PC-9 (cell line): ENCODE measurements around the gene IL32. TPM values are rescaled to one million over a fixed set of nuclear protein-coding genes. Genes with fewer than 3 reads are reported as not detected.
A peak's percentile ranks its signal among the peaks of the same experiment; 100 is the strongest.

Experiments used
- BruUV-seq: library from RNA; stranded (reverse); fragments of 400-500 nt; replicated peaks from 2 replicates; lab custom pipeline; 2021; lab: Mats Ljungman, UMichigan
- CTCF ChIA-PET: fragments of 300-600 bp; sonication (Branson Sonifier 250); formaldehyde crosslinking; loops from one replicate; lab custom pipeline; 2022; ENCODE audit warnings: antibody characterized with exemption; lab: Charles Lee
- POLR2A ChIA-PET: fragments of 300-600 bp; sonication (Branson Sonifier 250); formaldehyde crosslinking; loops from one replicate; lab custom pipeline; 2022; ENCODE audit warnings: antibody characterized with exemption; ENCODE audit not compliant: unreplicated experiment; lab: Charles Lee
- DNase-seq, 2 experiments: peaks; one replicate each; pipeline versions ENCODE4 v3.0.0 to v3.0.0-alpha.2; 2015 to 2022; ENCODE audit warnings: mixed read lengths in 1 of 2
- H2AFZ ChIP-seq: fragments of 200-600 bp; sonication (generic); 2 replicates; pipeline ENCODE4 v1.8.1; 2017; ENCODE audit warnings: antibody characterized with exemption
- H3F3A ChIP-seq: fragments of 200-600 bp; sonication (generic); 2 replicates; pipeline ENCODE4 v1.8.1; 2017; ENCODE audit warnings: antibody characterized with exemption, mild to moderate bottlenecking, low read depth; ENCODE audit not compliant: insufficient read depth
- H3K27ac ChIP-seq: fragments of 200-600 bp; sonication (generic); 2 replicates; pipeline ENCODE4 v1.6.1; 2016; ENCODE audit warnings: mixed run types
- H3K27me3 ChIP-seq: fragments of 200-600 bp; sonication (generic); 2 replicates; pipeline ENCODE4 v1.6.1; 2016; ENCODE audit warnings: low read depth, mixed run types; ENCODE audit not compliant: insufficient read depth
- H3K36me3 ChIP-seq: fragments of 200-600 bp; sonication (generic); 2 replicates; pipeline ENCODE4 v1.6.1; 2016; ENCODE audit warnings: low read depth, mixed run types
- H3K4me1 ChIP-seq: fragments of 200-600 bp; sonication (generic); replicated peaks from 2 replicates; pipeline ENCODE4 v1.6.1; 2016; ENCODE audit warnings: mixed run types; ENCODE audit not compliant: insufficient read depth
- H3K4me2 ChIP-seq: fragments of 200-600 bp; sonication (generic); 2 replicates; pipeline ENCODE4 v1.6.1; 2017; ENCODE audit warnings: mixed run types
- H3K4me3 ChIP-seq: fragments of 200-600 bp; sonication (generic); 2 replicates; pipeline ENCODE4 v1.6.1; 2016; ENCODE audit warnings: mixed run types
- H3K79me2 ChIP-seq: fragments of 200-600 bp; sonication (generic); 2 replicates; pipeline ENCODE4 v1.6.1; 2017; ENCODE audit warnings: low read depth, mixed run types
- H3K9me2 ChIP-seq: fragments of 200-600 bp; sonication (generic); 2 replicates; pipeline ENCODE4 v1.8.1; 2017; ENCODE audit warnings: mild to moderate bottlenecking; ENCODE audit not compliant: insufficient read depth
- H3K9me3 ChIP-seq: fragments of 200-600 bp; sonication (generic); 2 replicates; pipeline ENCODE4 v1.8.1; 2016; ENCODE audit warnings: low read depth; ENCODE audit not compliant: insufficient read depth
- H4K20me1 ChIP-seq: fragments of 200-600 bp; sonication (generic); 2 replicates; pipeline ENCODE4 v1.8.1; 2017; ENCODE audit not compliant: insufficient read depth
- EZH2 ChIP-seq: fragments of 200-600 bp; sonication (generic); IDR thresholded peaks from 2 replicates; pipeline ENCODE4 v1.8.0; 2017; ENCODE audit warnings: antibody characterized with exemption, low read depth
- intact Hi-C: fragments of 100-400 bp; cut with micrococcal nuclease; formaldehyde crosslinking; loops from one replicate; pipeline ENCODE4 v1.10.0; 2022; ENCODE audit not compliant: unreplicated experiment
- total RNA-seq: library from RNA; stranded (reverse); gene quantifications from 2 replicates; pipeline ENCODE4 v1.2.3, GENCODE V29; 2021
- TF ChIP-seq, protein P1 (sequence below): fragments of 200-600 bp; sonication (generic); conservative IDR thresholded peaks from 2 replicates; pipeline ENCODE4 v1.6.1; 2017; ENCODE audit warnings: mixed run types, antibody characterized with exemption, mild to moderate bottlenecking, moderate library complexity

Gene IL32
- total RNA-seq, 1 experiment from 2014 or later, result 2.2 TPM

GRCh38 chr16:3101018-3101840 is 35.8 kb downstream of the IL32 start:
- TF ChIP-seq, protein P1, sequence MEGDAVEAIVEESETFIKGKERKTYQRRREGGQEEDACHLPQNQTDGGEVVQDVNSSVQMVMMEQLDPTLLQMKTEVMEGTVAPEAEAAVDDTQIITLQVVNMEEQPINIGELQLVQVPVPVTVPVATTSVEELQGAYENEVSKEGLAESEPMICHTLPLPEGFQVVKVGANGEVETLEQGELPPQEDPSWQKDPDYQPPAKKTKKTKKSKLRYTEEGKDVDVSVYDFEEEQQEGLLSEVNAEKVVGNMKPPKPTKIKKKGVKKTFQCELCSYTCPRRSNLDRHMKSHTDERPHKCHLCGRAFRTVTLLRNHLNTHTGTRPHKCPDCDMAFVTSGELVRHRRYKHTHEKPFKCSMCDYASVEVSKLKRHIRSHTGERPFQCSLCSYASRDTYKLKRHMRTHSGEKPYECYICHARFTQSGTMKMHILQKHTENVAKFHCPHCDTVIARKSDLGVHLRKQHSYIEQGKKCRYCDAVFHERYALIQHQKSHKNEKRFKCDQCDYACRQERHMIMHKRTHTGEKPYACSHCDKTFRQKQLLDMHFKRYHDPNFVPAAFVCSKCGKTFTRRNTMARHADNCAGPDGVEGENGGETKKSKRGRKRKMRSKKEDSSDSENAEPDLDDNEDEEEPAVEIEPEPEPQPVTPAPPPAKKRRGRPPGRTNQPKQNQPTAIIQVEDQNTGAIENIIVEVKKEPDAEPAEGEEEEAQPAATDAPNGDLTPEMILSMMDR, result peak; percentile 81
- no peak for TF ChIP-seq EZH2
- Histone ChIP-seq H3K4me2 (no peak overlapping the region; the same call in 1 of the 2 replicates), H3K9me2 (no peaks in the 10 kb centered on the region), H2AFZ (no peak overlapping the region), H4K20me1 (no peaks in the 10 kb centered on the region), H3K36me3 (no peaks in the 10 kb centered on the region), H3F3A (peaks cover 29% of the 10 kb centered on the region), H3K4me1 (peaks cover 1% of the 10 kb centered on the region), H3K79me2 (no peaks in the 10 kb centered on the region), H3K9me3 (no peaks in the 10 kb centered on the region), H3K4me3 (no peak overlapping the region), H3K27ac (no peak overlapping the region), H3K27me3 (no peaks in the 10 kb centered on the region)
- DNase-seq, result no peak
- ChIA-PET CTCF (interaction anchor here (0.7 kb wide), 1 partner anchor 825 kb away, joined by 3 read pairs; no protein-coding TSS in a partner anchor), POLR2A (no interaction called here)
- intact Hi-C loops, result no loop called here
- TSS peak; percentile 95 for BruUV-seq

GRCh38 chr16:3101841-3102470 is 36.5 kb downstream of the IL32 start:
- H4K20me1 ChIP-seq, result no peaks in the 10 kb centered on the region
- H3K27ac ChIP-seq, result no peak overlapping the region
- CTCF ChIA-PET, result interaction anchor here (0.9 kb wide), 1 partner anchor 60 kb away, joined by 4 read pairs; no protein-coding TSS in a partner anchor
- BruUV-seq, result no TSS peak
- POLR2A ChIA-PET, result no interaction called here
- H3K9me2 ChIP-seq, result no peaks in the 10 kb centered on the region
- H3K4me3 ChIP-seq, result no peak overlapping the region
- TF ChIP-seq EZH2, result no peak
- TF ChIP-seq, protein P1, result no peak
- H3K4me2 ChIP-seq, result no peak overlapping the region
- intact Hi-C loops, result no loop called here
- H3K9me3 ChIP-seq, result no peaks in the 10 kb centered on the region
- H3F3A ChIP-seq, result peaks cover 29% of the 10 kb centered on the region; the same call in 1 of the 2 replicates
- peaks cover under 1% of the 10 kb centered on the region; the same call in 1 of the 2 replicates for H3K4me1 ChIP-seq
- DNase-seq, result no peak
- H2AFZ ChIP-seq, result no peak overlapping the region
- H3K79me2 ChIP-seq, result no peaks in the 10 kb centered on the region
- no peaks in the 10 kb centered on the region for H3K27me3 ChIP-seq
- no peaks in the 10 kb centered on the region for H3K36me3 ChIP-seq

DNA sequence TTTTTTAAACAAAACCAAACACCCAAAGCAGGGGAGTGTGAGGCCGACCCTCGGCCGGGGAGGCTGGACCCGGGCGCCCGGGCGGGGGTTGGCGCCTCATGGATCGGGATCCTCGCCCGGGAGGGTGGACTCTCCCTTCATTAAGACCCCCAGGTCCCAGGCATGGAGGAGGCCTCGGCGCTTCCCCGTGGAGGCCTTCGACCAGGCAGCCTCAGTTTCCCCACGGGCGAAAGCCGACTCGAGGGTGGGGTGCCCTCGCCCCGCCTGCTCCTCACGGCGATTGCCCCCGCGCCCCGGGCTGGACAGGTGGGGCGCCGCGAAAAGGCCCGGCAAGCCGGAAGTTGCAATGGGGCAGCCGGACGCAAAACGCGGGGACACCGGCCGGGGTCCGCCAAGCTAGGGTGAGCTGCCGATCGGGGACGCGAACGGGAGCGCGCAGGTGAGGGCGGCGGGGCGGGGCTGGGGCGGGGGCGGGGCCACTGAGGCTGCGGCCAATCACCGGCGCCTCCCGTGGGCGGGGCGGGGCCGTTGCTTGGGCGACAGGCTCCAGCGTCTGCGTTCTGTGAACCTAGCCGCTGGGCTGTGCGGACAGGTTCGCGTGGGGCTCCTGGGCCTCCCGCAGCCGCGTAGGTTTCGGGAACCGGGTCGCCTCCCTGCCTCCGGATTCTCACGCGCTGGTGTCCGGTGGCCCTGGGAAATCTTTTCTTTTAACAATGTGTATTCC is 40.9 kb downstream of the IL32 start:
- BruUV-seq, result no TSS peak

More for the DNA sequence above, 40.9 kb downstream of the IL32 start:
- Histone ChIP-seq H3F3A (peaks cover 20% of the 10 kb centered on the region; the same call in 1 of the 2 replicates), H2AFZ (peak overlapping the region; percentile 100), H4K20me1 (no peaks in the 10 kb centered on the region), H3K4me3 (peak overlapping the region; percentile 97), H3K27ac (peak overlapping the region; percentile 59), H3K27me3 (no peaks in the 10 kb centered on the region), H3K36me3 (no peaks in the 10 kb centered on the region), H3K9me3 (no peaks in the 10 kb centered on the region), H3K79me2 (no peaks in the 10 kb centered on the region), H3K4me1 (peaks cover 6% of the 10 kb centered on the region), H3K9me2 (no peaks in the 10 kb centered on the region), H3K4me2 (peak overlapping the region; percentile 100)
- TF ChIP-seq, protein P1, result no peak
- TF ChIP-seq EZH2, result no peak
- intact Hi-C loops, result loop anchor here (5.0 kb wide), 1 partner anchor 384 kb away; the partner anchor contains the start of gene PRSS27
- CTCF ChIA-PET, result interaction anchor here (1.3 kb wide), 1 partner anchor 47 kb away, joined by 4 read pairs; no protein-coding TSS in a partner anchor
- peak; percentile 80 to 96 for DNase-seq
- POLR2A ChIA-PET, result interaction anchor here (0.6 to 0.9 kb wide), 5 partner anchors 11 to 513 kb away, joined by 3 to 17 read pairs (median 6); partner anchors contain the start of gene PRSS21
